Heart left ventricle (tissue), 16 donors: ENCODE results near the gene CCDC88B. TPM values are rescaled to one million over a fixed set of nuclear protein-coding genes. Genes with fewer than 3 reads are reported as not detected.

Experiments used
- ATAC-seq, 4 donors: fragments of 200-7000 bp; cut with Tn5 transposase; one replicate each; pipeline ENCODE4 v1.9.1; 2020 to 2022; ENCODE audit warnings: moderate library complexity in 4 of 4, mild to moderate bottlenecking in 3 of 4, moderate number of reproducible peaks in 1 of 4
- DNase-seq, 5 donors: peaks; one replicate each; pipeline ENCODE4 v3.0.0-alpha.2; 2020
- H3K27ac ChIP-seq, 12 donors: fragments of 200-600 bp; sonication (generic) in 4 of 12; one replicate each; pipeline versions ENCODE4 v1.5.0 to v1.8.0; 2016 to 2022; ENCODE audit warnings: mild to moderate bottlenecking in 2 of 12
- H3K27me3 ChIP-seq, 9 donors: fragments of 200-600 bp; sonication (generic) in 2 of 9; one replicate each; pipeline versions ENCODE4 v1.5.1 to v1.8.0; 2016 to 2022; ENCODE audit warnings: mild to moderate bottlenecking in 3 of 9
- H3K36me3 ChIP-seq, 9 donors: fragments of 200-600 bp; sonication (generic) in 2 of 9; one replicate each; pipeline versions ENCODE4 v1.5.0 to v1.8.0; 2018 to 2022; ENCODE audit warnings: mild to moderate bottlenecking in 2 of 9
- H3K4me1 ChIP-seq, 12 donors: fragments of 200-600 bp; sonication (generic) in 4 of 12; one replicate each; pipeline versions ENCODE4 v1.5.0 to v1.8.0; 2016 to 2022; ENCODE audit warnings: mild to moderate bottlenecking in 3 of 12
- H3K4me3 ChIP-seq, 12 donors: fragments of 200-600 bp; sonication (generic) in 4 of 12; one replicate each; pipeline versions ENCODE4 v1.5.0 to v1.8.0; 2017 to 2022; ENCODE audit warnings: mild to moderate bottlenecking in 9 of 12, moderate library complexity in 4 of 12
- H3K9me3 ChIP-seq, 12 donors: fragments of 200-600 bp; sonication (generic) in 4 of 12; one replicate each; pipeline versions ENCODE4 v1.5.0 to v1.8.0; 2016 to 2022; ENCODE audit warnings: mild to moderate bottlenecking in 1 of 12
- POLR2A ChIP-seq, 2 donors: fragments of 450-650 bp; IDR thresholded peaks; one replicate each; pipeline ENCODE4 v1.6.1; 2017; ENCODE audit warnings: antibody characterized with exemption in 2 of 2, mild to moderate bottlenecking in 2 of 2, moderate library complexity in 2 of 2
- WGBS, 4 donors: extraction: QIAGEN DNeasy Blood & Tissue Kit in 2 of 4; methylation state at CpG; one replicate each; pipeline versions ENCODE4 v1.1.5 to v1.1.7; 2013 to 2018; 5-methylcytosine and 5-hydroxymethylcytosine counted together
- intact Hi-C, 10 donors: fragments of 100-400 bp; cut with DNase I; formaldehyde crosslinking; loops; one replicate each; pipeline versions ENCODE4 v1.11.1 to v1.14.2; 2022
- polyA plus RNA-seq, 2 donors: library from polyadenylated mRNA; stranded (reverse); fragments of 200-250 nt; gene quantifications; one replicate each; pipeline ENCODE4 v1.2.3, GENCODE V29; 2013
- total RNA-seq, 9 donors: library from RNA; depleted of rRNA in 2 of 9; stranded (reverse); fragments of >200 nt in 2 of 9; fragmentation: NEBNext Ultra II Directional in 3 of 9; extraction: Animal tissue kit (Norgen Biotek cat#: 25700) in 3 of 9; gene quantifications; one replicate each; pipeline versions ENCODE4 v1.1.0 to v1.2.4, GENCODE V29; 2016 to 2023
- TF ChIP-seq, protein P1 (sequence below), 12 donors: fragments of 200-600 bp; sonication (generic) in 4 of 12; IDR thresholded peaks; one replicate each; pipeline versions ENCODE4 v1.5.0 to v1.8.0; 2018 to 2022; ENCODE audit warnings: antibody characterized with exemption in 12 of 12, mild to moderate bottlenecking in 5 of 12
- donor health status: ischemic (EF 13 %, LVEDD 7.1; RV severe dilation, severe dysfunction).
- donor health status: healthy with polysubstance abuse.
- donor health status: DM: no; HTN: yes; CAD: no.
- donor health status: DM: no; HTN: no; CAD: no.
- donor health status: ischemic (EF 25% LVEDD 6.9; RV normal size, moderate dysfunction).
- donor health status: ischemic (EF 25% LVEDD 5.7; RV mildly dilated, moderate dysfunction).
- donor health status: healthy.
- donor health status: DM: yes; HTN: yes; CAD: no.
- donor health status: ischemic (EF 35%, LVEDD 5.7; RV mildly dilated, moderate dysfunction).
- donor health status: nonischemic (EF 11% LVEDD 7.7; RV severe dilation, severe dysfunction).
- donor health status: DM: yes; HTN: yes; CAD: no.
- donor health status: PGD.
- donor health status: ischemic (EF 29% LVEDD 5.4; RV normal size, mild dysfunction).
- donor health status: nonischemic (EF 23%, LVEDD 6.1; RV moderate dilation, normal function).

Gene CCDC88B
- total and polyA plus RNA-seq, 11 donors = 4.1 to 24.0 (median 8.1) TPM

DNA sequence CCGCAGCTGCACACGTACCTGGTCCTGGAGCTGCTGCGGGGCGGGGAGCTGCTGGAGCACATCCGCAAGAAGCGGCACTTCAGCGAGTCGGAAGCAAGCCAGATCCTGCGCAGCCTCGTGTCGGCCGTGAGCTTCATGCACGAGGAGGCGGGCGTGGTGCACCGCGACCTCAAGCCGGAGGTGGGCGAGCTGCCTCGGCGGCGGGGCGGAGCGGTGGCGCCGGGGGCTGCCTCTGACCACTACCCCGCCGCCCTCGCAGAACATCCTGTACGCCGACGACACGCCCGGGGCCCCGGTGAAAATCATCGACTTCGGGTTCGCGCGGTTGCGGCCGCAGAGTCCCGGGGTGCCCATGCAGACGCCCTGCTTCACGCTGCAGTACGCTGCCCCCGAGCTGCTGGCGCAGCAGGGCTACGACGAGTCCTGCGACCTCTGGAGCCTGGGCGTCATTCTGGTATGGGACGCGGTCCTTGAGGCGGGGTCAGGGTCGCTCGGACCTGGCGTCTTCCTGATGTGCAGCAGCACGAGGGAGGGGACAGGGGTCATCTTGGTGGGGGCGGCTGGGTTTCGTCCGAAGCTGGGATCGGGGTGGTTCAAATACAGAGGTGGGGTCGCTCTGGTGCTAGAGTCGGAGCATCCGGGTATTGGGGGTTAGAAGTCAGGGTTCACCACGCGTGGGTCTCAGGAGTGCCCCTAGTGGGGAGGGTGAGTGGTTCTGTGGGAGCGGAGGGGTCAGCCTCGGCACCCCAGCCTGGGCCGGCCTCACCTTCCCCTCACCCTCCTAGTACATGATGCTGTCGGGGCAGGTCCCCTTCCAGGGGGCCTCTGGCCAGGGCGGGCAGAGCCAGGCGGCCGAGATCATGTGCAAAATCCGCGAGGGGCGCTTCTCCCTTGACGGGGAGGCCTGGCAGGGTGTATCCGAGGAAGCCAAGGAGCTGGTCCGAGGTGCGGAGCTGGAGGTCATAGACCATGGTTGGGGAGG, 29.7 kb downstream of the CCDC88B start:
- Histone ChIP-seq H3K4me3 (no peak overlapping the region), H3K4me1 (peaks cover 0 to 5% (median 0%) of the 10 kb centered on the region in 12 donors), H3K36me3 (peaks cover 0 to 70% (median 61%) of the 10 kb centered on the region in 9 donors), H3K9me3 (no peaks in the 10 kb centered on the region), H3K27ac (no peak overlapping the region), H3K27me3 (no peaks in the 10 kb centered on the region)
- 88 to 91% (median 90%) methylated on average over 61 to 82 of the region's 82 CpGs for WGBS, 4 donors
- DNase-seq (no peak), ATAC-seq (no peak)
- no peak for TF ChIP-seq POLR2A (IDR thresholded peaks at IDR 0.05)
- TF ChIP-seq, protein P1, sequence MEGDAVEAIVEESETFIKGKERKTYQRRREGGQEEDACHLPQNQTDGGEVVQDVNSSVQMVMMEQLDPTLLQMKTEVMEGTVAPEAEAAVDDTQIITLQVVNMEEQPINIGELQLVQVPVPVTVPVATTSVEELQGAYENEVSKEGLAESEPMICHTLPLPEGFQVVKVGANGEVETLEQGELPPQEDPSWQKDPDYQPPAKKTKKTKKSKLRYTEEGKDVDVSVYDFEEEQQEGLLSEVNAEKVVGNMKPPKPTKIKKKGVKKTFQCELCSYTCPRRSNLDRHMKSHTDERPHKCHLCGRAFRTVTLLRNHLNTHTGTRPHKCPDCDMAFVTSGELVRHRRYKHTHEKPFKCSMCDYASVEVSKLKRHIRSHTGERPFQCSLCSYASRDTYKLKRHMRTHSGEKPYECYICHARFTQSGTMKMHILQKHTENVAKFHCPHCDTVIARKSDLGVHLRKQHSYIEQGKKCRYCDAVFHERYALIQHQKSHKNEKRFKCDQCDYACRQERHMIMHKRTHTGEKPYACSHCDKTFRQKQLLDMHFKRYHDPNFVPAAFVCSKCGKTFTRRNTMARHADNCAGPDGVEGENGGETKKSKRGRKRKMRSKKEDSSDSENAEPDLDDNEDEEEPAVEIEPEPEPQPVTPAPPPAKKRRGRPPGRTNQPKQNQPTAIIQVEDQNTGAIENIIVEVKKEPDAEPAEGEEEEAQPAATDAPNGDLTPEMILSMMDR (IDR thresholded peaks at IDR 0.05) = no peak
- intact Hi-C loops = no loop called here

DNA sequence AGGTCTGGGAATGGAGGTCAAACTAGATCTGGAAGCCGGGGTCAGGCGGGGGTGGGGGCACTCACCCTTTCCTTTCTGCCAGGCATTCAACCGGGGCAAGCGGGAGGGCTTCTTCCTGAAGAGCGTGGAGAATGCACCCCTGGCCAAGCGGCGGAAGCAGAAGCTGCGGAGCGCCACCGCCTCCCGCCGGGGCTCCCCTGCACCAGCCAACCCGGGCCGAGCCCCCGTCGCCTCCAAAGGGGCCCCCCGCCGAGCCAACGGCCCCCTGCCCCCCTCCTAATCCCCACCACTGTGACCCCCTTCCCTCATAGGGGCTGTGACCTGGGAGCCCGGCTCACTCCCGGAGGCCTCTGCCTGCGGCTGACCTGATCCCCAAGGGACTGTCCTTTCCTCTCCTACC, 31.2 kb downstream of the CCDC88B start:
- H3K36me3 ChIP-seq = peaks cover 0 to 56% (median 46%) of the 10 kb centered on the region in 9 donors
- no peak for ATAC-seq

DNA sequence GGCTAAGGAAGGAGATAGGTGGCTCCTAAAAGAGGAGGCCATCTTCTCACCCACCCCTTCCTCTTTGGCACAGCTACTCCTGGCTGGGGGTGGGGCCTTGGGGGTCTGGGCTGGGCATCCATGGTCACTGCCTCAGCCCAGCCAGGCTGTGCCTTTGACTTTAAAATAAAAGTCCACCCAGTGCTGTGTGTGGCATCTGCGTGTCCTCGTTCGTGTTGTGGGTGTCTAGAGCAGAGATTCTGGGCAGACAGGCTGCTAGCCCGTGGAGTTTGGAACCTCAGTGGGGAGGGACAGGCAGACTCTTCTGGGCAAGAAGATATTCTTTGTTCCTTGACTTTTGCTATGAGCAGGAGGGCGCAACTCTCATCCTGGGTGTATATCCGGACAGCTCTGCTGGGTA, 32.0 kb downstream of the CCDC88B start:
- H3K27me3 ChIP-seq = no peaks in the 10 kb centered on the region
- no peak for TF ChIP-seq POLR2A (IDR thresholded peaks at IDR 0.05)
- TF ChIP-seq, protein P1 (IDR thresholded peaks at IDR 0.05) = no peak
- 94 to 98% (median 95%) methylated on average over 6 of the region's 6 CpGs for WGBS, 4 donors
- H3K4me3 ChIP-seq = no peak overlapping the region
- peaks cover 0 to 48% (median 38%) of the 10 kb centered on the region in 9 donors for H3K36me3 ChIP-seq
- H3K27ac ChIP-seq = no peak overlapping the region
- H3K9me3 ChIP-seq = no peaks in the 10 kb centered on the region
- H3K4me1 ChIP-seq = peaks cover 0 to 5% (median 0%) of the 10 kb centered on the region in 12 donors
- ATAC-seq = no peak
- intact Hi-C loops = no loop called here
- DNase-seq = no peak

More for the DNA sequence above, 31.2 kb downstream of the CCDC88B start:
- no peaks in the 10 kb centered on the region for H3K27me3 ChIP-seq
- TF ChIP-seq POLR2A (IDR thresholded peaks at IDR 0.05) = no peak
- TF ChIP-seq, protein P1 (IDR thresholded peaks at IDR 0.05) = no peak
- 81 to 86% (median 84%) methylated on average over 20 to 22 of the region's 22 CpGs for WGBS, 4 donors
- H3K4me1 ChIP-seq = peaks cover 0 to 5% (median 0%) of the 10 kb centered on the region in 12 donors
- no peaks in the 10 kb centered on the region for H3K9me3 ChIP-seq
- intact Hi-C loops = no loop called here
- no peak for DNase-seq
- H3K27ac ChIP-seq = no peak overlapping the region
- H3K4me3 ChIP-seq = no peak overlapping the region
